ENCODE data around the gene SGF29. TPM values are rescaled to one million over a fixed set of nuclear protein-coding genes. Genes with fewer than 3 reads are reported as not detected.
"Not testable (repeated sequence)": the region's sequence is repeated elsewhere in the genome, so short reads cannot be mapped to it uniquely, and the experiment has no call there.

Gene SGF29
- total RNA-seq, 4 donors from 2014 or later, result 31.9 to 52.1 (median 36.1) TPM

DNA sequence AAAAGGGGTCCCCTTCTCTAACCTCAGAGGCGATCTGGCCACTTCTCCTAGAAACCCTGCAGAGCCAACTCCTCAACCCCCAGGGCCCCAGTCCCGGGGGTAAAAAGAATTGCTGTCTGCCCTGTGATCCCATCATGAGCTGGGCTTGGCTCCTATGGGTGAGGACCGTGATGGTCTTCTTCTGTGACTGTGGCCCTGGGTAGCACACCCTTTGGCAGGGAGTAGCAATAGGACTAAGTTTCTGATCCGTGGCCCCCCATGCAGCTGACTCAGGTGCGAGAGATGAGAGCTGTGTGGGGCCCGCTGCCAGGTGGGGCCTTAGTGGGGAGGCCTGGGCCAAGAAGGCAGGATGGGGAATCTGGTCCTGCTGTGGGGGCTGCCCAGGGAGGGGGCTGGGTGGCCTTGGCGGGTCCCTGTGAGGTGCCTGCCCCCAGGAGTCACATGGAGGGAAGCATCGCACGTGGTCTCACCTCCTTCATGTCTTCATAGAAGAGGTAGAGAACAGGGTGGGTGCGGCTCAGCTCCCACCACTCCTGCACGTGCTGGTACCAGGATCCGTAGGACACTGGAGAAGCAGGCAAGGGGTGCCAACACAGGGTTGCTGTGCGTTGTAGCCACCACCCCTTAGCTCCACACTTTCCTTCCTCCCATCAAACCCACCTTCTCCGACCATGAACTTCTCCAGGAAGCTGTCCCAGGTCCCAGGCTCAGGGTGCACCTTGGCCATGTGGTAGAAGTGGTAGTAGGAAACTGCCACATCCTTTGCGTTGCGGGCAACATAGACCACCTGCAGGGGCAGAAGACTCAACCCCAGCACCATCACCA, 52.8 kb downstream of the SGF29 start:
- TF ChIP-seq POLR2A (IDR thresholded peaks at IDR 0.05) (no peak), EP300 (IDR thresholded peaks at IDR 0.05) (no peak)
- TF ChIP-seq, protein P1, sequence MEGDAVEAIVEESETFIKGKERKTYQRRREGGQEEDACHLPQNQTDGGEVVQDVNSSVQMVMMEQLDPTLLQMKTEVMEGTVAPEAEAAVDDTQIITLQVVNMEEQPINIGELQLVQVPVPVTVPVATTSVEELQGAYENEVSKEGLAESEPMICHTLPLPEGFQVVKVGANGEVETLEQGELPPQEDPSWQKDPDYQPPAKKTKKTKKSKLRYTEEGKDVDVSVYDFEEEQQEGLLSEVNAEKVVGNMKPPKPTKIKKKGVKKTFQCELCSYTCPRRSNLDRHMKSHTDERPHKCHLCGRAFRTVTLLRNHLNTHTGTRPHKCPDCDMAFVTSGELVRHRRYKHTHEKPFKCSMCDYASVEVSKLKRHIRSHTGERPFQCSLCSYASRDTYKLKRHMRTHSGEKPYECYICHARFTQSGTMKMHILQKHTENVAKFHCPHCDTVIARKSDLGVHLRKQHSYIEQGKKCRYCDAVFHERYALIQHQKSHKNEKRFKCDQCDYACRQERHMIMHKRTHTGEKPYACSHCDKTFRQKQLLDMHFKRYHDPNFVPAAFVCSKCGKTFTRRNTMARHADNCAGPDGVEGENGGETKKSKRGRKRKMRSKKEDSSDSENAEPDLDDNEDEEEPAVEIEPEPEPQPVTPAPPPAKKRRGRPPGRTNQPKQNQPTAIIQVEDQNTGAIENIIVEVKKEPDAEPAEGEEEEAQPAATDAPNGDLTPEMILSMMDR (IDR thresholded peaks at IDR 0.05), result no peak
- H3K27ac ChIP-seq, result no peak overlapping the region
- H3K36me3 ChIP-seq, result peaks cover 0 to 51% (median 0%) of the 10 kb centered on the region in 3 donors
- H3K27me3 ChIP-seq, result peaks cover 0 to 25% of the 10 kb centered on the region in 2 donors
- WGBS, 2 donors, result 88% methylated on average over 15 to 16 of the region's 16 CpGs
- H3K4me1 ChIP-seq, result peaks cover 0 to 22% (median 3%) of the 10 kb centered on the region in 4 donors
- no peak overlapping the region for H3K4me3 ChIP-seq
- H3K9me3 ChIP-seq, result no peaks in the 10 kb centered on the region
- DNase-seq (ENCODE audit: low spot score in 2 of 2), result no peak

DNA sequence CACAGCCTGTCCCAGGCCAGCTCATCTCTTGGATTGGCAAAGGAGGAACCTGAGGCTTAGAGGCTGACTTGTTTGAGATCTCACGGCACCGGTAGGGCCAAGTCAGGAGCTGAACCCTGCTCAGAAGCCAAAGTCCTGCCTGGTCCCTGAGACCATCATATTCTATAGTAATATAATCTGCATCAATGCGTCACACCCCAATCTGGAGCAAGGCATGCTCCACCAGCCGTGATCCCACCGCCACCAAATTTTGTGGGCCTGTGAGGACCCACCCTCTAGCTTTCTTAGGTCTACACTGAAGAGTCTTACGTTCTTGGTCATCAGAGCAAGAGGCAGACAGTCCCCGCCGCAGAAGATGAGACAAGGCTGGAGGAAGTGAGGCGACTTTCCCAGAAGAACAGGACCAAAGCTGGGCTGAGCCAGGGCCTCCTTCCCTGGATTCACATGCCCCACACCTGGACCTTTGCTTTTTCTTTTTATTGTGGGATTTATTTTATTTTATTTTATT, 53.5 kb downstream of the SGF29 start:
- Histone ChIP-seq H3K36me3 (peaks cover 0 to 51% (median 0%) of the 10 kb centered on the region in 3 donors), H3K27me3 (peaks cover 0 to 20% of the 10 kb centered on the region in 2 donors), H3K27ac (no peak overlapping the region), H3K4me3 (no peak overlapping the region), H3K4me1 (peaks cover 0 to 22% (median 3%) of the 10 kb centered on the region in 4 donors), H3K9me3 (no peaks in the 10 kb centered on the region)
- TF ChIP-seq POLR2A (IDR thresholded peaks at IDR 0.05) (no peak), EP300 (IDR thresholded peaks at IDR 0.05) (no peak)
- TF ChIP-seq, protein P1 (IDR thresholded peaks at IDR 0.05), result no peak
- no peak for DNase-seq (ENCODE audit: low spot score in 2 of 2)
- 96 to 100% methylated on average over 9 of the region's 9 CpGs for WGBS, 2 donors

DNA sequence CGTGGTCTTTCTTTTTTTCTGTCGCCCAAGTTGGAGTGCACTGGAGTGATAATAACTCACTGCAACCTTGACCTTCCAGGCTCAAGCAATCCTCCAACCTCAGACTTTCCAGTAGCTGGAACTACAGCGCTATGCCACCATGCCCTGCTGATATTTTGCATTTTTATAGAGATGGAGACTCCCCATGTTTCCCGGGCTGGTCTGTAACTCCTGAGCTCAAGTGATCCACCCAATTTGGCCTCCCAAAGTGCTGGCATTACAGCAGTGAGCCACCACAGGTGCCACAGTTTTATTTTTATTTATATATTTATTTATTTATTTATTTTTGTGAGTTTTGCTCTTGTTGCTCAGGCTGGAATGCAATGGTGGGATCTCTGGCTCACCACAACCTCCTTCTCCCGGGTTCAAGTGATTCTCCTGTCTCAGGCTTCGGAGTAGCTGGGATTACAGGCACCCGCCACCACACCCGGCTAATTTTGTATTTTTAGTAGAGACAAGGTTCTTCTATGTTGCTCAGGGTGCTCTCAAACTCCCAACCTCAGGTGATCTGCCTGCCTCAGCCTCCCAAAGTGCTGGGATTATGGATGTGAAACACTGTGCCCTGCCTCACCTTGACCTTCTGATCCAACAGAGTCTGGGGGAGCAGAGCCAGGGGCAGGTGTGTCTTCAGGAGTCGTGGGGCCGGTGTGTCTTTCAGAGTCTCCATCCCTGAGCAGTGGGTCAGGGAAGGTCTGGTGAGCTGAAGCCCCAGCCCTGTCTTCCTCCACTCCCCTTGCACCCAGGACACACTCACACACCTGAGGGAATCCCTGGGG, 54.2 kb downstream of the SGF29 start:
- H3K4me1 ChIP-seq, result peaks cover 0 to 22% (median 3%) of the 10 kb centered on the region in 4 donors
- H3K36me3 ChIP-seq, result peaks cover 0 to 51% (median 0%) of the 10 kb centered on the region in 3 donors
- not testable (repeated sequence) for DNase-seq (ENCODE audit: low spot score in 2 of 2); H3K9me3 ChIP-seq; H3K4me3 ChIP-seq; H3K27ac ChIP-seq
- WGBS, 2 donors, result 92 to 94% methylated on average over 10 of the region's 10 CpGs
- H3K27me3 ChIP-seq, result peaks cover 0 to 15% of the 10 kb centered on the region in 2 donors

DNA sequence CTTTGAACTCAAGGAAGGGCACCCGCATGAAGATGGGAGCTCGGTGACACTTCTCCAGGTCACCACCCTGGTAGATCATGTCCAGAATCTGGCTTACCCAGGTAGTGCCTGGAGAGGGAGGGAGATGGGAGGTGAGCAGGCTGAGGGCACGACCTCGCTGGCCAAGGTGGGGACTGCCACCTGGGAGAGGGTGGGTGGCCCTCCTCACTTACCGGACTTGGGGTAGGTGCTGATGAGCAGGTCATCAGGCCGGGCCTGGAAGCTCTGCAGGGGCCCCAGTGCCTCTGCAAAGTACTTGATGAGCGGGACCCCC, 54.7 kb downstream of the SGF29 start:
- DNase-seq (ENCODE audit: low spot score in 2 of 2), result peak in 1 of 2 donors; percentile 2
- H3K4me3 ChIP-seq, H3K9me3 ChIP-seq, H3K27ac ChIP-seq: not testable (repeated sequence)
- 94 to 96% methylated on average over 6 to 7 of the region's 7 CpGs for WGBS, 2 donors
- peaks cover 0 to 10% of the 10 kb centered on the region in 2 donors for H3K27me3 ChIP-seq
- H3K4me1 ChIP-seq, result peaks cover 0 to 22% (median 3%) of the 10 kb centered on the region in 4 donors
- H3K36me3 ChIP-seq, result peaks cover 0 to 49% (median 0%) of the 10 kb centered on the region in 3 donors

DNA sequence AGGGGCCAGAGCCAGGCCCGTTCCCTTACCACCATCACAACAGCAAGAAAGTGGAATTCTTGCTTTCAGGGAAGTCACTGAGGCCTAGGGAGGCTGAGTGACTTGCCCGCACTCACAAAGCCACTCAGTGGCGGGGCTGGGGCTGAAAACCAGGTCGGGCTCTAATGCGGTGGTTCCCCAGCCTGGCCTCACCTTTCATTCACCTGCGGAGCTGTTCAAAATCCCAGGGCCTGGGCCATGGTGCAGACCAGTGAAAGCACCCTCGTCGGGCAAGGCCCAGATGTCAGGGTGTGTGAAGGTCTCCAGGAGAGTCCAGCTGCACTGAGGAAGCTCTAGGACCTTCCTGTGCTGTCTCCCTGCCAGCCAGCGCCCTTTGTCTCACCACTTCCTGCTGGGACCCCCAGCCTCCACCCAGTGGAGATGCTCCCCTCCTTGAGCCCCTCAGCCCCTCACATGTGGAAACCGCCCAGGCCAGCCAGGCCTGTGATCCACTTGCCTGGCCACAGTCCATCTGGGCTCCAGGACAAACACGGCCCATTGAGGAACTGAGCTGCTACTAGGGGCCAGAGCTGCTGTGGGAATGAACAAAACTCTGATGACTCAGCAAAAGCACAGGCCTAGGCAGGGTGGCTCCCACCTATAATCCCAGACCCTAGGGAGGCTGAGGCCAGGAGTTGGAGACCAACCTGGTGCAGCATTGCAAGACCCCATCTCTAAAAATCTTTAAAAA, 55.3 kb downstream of the SGF29 start:
- 70 to 71% methylated on average over 8 to 11 of the region's 11 CpGs for WGBS, 2 donors
- peak in 1 of 2 donors; percentile 3 for DNase-seq (ENCODE audit: low spot score in 2 of 2)

More for the DNA sequence above, 55.3 kb downstream of the SGF29 start:
- H3K4me1 ChIP-seq, result peaks cover 0 to 22% (median 3%) of the 10 kb centered on the region in 4 donors
- peaks cover 0 to 43% (median 0%) of the 10 kb centered on the region in 3 donors for H3K36me3 ChIP-seq
- peak overlapping the region; percentile 22 to 53 (median 25) for H3K4me3 ChIP-seq
- peak overlapping the region in 2 of 4 donors; percentile 73 to 75 for H3K27ac ChIP-seq
- H3K9me3 ChIP-seq, H3K27me3 ChIP-seq: not testable (repeated sequence)
